HG03139 (cell line): ENCODE data around the gene TOX2.

Experiments used
- ATAC-seq: cut with Tn5 transposase; IDR thresholded peaks from one replicate; pipeline ENCODE4 v1.9.1; 2021; ENCODE audit not compliant: unreplicated experiment

The TOX2 gene

DNA sequence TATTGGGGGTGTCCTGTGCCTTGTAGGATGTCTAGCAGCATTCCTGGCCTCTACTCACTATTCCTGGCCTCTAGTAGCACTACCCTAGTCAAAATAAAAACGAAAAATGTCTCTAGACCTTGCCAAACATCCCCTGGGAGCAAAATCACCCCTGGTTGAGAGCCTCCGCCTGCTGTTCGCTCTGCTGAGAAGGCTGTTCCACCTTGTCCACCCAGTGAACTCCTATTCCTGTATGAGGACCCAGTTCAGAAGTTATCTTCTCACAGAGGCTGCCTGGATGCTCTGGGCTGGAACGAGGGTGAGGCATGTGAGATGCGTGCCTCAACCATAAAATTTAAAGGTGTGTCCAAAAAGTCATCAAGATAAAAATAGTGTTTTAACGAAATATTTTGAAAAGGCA, 101.9 kb downstream of the TOX2 start:
- ATAC-seq: no peak

DNA sequence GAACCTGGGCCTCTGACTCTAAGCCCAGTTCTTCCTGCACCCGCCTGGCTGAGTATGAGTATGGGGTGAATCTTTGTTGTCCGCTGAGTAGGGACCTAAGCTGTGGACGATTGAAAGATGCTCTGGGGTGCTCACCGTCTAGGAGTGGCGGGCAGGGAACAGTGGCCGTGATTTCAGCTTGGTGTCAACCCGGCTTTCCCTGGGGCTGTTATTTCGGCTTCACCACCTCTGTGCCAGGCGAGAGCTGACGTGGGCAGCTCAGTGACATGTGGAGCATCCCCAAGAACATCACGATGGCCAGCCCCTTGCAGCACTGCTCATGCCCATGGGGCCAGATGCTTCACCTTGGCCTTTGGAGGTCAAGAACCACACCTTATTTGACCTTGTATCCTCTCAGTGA, 102.6 kb downstream of the TOX2 start:
- no peak for ATAC-seq

DNA sequence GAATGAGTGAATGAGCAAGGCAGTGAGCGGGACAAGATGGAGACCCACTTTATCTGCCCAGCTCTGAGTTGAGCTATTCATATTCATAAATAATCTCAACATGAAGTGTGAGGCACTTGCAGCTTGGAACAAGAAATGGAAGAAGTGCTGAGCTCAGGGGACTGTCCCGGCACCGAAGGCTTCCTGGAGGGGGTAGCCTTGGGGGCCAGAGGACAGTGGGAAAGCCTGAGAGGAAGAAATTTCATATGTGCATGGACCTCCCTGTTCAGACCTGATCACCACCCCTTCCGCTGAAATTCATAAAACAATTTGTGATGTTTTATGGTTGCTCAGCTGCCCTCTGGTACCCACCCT, 103.2 kb downstream of the TOX2 start:
- no peak for ATAC-seq

DNA sequence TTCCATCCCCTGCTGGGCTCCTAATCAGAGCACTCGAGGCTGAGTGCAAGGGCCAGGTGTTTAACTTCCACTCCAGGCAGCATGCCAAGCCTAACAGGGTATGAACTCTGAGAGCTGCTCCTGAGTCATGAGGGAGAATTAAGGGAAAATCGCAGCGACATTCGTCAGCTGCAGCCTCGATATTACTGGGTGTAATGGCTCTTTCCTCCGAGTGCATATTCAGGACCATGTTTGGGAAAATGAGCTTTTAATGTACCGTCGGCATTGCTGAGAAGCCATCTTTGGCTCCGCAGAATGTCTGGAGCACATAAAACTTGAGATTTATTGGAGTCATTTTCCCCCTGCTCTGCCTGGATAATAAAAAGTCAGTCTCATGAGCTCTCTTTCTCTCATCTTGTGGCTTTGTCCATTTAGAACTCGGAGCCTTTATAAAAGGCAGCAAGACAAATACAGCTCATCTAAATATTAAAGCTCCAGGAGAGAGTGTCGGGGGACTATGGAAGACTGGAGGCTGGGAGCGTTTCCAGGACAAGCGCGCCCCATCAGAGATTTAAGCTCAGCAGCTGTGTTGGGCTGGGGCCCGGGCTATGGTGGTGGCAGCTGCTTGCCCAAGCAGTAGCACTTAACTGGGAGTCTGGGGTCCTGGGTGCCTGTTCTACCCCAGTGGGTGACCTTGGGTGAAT, 103.7 kb downstream of the TOX2 start:
- no peak for ATAC-seq

DNA sequence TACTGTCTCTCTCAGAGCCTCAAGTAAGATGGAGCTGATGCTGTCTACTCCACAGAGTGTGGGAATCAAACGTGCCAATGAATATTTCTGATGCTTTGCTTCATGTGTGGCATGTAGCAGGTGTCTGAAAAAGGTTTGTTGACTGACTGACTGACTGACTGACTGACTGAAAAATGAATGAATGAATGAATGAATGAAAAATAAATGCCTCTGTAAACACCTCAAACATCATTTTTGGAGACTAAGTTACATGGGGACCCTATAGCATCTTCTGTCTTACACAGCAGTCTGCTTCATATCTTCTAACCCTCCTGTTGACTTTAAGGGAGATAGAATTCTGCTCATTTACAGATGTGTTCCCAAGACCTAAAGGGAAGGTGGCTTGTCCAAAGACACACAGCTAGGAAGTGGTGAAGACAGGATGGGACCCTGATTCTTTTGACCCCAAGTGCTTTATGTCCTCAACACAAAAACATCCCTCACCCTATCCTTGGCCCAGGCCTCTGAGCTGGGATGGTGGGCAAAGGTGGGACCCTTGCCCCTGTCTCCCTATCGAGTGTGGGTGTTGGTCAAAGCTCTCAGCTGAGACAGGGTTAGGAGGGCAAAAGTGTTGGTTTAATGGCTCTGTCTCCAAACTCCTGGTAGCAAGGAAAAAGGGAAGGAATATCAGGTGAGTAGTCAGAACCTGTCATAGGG, 104.4 kb downstream of the TOX2 start:
- no peak for ATAC-seq

DNA sequence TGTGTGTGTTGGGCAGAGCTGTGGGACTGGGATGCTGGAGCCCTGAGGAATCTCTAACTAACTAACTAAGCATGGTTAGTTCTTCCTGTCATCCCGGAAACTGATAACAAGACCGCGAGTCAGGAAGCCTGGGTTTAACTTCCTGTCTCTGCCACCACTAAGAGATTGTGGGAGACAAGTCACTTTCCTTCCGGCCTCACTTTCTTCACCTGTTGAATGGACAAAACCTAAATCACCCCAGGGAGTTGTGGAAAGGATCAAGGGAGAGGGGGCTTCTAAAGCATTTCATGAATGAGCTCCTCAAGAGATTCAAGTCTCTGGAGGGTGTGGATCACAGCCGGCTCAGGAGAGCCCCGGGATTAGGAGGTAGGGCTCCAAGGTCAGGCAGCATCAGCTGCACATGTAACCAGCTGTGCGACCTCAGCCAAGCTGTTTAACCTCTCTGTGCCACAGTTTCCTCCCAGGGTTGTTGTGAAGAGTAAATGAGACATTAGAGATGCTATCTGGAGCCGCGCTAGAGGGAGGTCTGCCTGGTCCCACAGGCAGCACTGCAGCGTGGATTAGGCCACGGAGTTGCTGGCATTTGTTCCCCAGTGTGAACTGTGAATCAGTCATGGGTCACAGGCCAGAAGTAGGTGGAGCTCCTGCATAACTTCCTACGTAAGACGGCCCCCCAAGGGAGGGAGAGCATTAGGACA, 105.1 kb downstream of the TOX2 start:
- no peak for ATAC-seq

DNA sequence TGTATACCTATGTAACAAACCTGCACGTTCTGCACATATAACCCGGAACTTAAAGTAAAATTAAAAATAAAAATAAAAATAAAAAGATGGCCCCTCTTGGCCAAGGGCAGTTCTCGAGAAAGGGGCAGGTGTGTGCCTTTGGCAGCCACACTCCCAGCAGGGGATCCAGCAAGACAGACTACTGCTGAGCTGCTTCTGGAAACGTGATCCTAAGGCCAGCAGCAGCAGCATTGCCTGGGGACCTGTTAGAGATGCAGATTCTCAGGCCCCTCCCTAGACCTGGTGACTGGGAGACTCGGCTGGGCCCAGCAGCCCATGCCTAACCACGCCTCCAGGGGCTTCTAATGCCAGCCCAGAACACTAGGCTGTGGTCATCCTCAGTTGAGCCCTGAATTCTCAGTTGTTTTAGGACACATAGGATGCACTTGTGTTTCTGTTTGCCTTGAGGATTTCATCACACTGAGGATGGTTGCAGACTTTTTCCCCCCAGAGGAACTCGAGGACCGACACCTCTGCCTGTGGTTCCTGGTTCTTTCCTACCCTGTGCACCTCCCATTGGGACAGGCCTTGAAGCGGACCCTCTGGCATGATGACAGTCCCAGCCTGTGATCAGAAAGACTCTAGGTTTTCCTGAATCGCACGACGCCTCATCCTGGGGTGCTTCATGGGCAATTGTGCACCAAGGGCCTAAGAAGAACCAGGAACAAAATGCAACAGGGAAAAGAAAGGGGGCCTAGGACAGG, 105.9 kb downstream of the TOX2 start:
- ATAC-seq: no peak

DNA sequence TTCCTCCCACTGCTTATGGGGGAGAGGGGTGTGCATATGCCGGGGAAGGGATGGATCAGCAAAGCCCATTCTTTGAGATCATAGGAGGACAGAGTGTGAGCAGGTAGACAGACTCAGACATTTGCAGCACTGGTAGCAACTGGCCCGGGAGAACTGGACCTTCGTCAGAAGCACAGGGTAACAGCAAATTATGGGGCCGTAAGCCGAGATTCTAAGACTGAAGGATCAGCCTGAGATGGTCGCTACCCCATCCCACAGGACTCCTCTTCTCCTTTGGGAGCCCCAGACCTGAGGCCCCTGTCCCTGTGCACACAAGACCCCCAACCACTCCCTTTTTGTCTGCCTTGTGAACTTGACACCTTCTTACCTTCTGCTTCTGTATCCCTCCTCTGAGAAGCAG, 106.5 kb downstream of the TOX2 start:
- ATAC-seq: no peak

DNA sequence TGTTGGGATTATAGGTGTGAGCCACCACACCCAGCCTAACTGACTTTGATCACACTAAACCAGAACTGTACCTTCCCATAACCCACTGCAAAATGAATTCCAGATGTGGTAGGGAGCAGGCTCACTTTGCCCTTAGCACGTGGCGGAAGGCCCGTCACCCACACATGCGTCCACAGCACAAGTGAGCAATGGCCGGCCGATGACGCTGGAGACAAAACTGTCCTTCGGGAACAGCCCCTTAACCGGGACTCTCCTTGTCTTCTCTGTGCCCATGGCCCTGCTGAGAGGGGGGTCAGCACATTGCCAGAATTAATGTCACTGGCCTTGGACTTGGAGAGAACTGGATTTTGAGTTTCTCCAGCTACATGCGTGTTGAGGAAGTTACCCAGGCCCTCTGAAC, 107.2 kb downstream of the TOX2 start:
- no peak for ATAC-seq

DNA sequence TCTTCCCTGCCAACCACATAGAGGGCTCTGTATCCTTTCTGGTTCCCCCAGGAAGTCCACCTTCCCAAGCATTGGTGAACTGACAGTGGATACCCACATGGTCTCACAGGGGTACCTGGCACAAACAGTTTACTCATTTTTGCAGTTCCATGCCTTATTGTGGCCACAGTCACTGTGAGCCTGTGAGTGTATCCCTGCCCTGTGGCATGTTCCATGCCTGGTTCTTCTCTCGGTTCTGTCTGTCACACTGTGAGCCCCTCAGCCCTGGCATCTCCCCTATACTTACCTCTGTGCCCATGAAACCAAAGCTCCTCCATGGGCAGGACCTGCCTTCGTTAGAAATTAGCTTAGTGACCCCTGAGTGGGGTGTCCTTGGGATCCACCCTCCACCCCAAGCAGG, 107.8 kb downstream of the TOX2 start:
- no peak for ATAC-seq

DNA sequence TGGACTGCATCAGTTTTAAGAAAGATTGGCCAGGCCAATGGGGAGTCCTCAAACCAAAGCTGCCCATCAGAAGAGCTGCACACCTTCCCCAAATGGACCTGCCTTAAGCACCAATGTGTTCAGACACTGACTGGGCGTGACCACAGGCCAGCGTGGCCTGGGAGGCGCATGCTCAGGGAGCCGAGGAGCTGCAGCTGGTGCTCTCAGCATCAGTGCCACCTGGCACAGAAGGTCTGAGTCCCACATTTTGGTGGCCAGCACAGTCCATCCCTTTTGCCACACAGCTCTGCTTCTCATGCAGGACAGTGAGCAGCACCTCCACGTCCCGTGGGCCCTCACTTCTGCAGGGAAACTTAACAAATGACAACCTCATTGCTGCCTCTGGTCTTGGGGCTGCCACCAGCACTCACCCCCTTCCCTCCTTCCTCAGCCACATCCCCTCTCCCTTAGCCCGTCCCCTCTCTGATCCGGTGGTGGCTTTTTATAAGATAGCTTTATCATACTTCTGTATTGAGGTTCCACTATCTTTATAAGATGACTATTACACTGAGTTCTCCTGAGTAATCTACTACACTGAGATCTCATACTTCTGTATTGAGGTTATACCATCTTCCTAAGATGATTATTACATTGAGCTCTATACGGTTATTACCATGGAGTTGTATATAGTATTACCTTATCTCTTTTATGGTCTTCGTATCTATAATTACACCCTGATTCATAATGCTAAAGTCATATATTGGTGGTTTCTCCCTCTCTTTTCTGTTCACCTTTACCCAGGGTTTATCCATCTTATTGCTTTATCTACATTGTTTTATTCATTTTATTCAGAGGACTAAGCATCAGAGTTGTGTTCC, 109.1 kb downstream of the TOX2 start:
- no peak for ATAC-seq

DNA sequence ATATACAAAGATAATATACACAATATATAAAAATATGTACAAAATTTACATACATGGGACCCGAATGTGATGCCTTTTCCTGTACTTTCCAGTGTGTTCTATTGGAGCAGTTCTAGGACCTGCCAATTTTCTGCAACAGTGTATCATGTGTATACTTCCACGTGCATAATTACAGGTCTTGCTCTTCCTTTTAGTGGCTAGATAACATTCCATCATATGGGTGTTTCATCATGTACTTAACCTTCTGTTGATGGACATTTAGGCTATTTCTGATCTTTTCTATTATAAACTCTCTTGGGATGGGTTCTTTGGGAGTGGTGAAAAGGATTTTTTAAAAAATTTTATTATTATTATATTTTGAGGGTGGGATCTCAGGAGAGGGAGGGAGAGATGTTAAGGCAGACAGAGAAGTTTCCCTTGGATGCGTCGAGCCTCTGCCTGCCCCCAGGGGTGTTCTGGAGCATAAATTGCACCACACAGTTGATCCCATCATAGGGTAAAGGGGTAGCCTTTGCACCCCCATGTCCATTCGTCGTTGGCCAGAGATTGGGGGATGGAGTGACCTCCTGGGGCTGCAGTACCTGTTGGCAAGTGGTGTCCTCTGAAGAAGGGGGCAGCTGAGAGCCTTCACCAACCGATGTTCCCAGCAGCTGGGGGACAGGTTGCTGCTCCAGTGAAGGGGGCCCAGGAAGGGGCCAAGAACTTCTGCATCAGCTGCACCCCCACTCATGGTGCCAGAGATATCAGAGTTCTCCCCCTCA, 110.3 kb downstream of the TOX2 start:
- ATAC-seq: no peak

DNA sequence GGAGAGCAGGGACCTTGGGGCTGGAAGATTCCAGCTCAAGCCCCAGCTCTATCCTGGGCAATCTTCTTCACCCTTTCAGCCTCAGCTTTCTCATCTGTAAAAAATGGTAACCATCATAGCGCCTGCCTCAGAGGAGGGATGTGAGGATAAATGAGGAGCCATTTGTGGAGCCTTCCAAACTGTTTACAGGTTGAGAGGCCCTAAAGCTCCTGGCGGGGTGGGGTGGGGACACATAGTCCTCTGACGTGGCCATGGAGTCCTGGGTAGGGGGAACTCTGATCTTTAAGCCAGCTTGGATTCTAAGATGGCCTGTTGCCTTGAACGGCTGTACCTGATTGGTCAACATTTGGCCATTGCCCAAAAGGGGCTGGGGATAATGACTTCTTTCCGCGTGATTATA, 111.1 kb downstream of the TOX2 start:
- ATAC-seq: no peak

DNA sequence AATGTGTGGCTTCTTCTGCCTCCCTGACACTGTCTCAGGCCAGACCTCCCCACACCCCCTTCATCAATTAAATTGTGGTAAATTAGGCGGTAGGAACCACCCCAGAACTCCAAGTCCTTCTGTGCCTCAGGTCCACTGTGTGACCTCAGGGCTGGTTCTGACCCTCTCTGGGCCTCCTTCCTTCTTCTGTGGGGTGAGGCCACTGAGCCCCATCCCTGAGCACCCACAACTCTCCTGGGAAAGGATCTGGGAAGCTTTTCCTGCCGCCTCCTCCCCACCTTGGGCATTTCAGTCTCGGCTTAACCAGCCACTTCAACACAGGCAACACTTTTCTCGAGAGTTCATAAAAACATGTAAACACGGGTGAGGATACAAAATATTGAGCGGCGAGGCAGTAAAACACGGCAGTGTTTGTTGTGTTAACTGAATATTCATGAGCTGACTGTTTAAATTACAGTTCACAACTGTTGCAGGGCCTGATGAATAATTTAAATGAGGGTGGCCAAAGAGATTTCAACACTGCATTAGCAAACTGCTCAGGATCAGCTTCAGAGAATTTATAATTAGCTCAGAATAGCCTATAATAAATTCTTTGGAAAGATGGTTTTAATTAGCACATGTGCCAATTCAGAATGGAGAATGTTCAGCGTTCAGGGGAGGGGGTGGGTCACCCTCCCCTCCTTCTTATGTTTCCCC, 112.1 kb downstream of the TOX2 start:
- ATAC-seq: no peak

DNA sequence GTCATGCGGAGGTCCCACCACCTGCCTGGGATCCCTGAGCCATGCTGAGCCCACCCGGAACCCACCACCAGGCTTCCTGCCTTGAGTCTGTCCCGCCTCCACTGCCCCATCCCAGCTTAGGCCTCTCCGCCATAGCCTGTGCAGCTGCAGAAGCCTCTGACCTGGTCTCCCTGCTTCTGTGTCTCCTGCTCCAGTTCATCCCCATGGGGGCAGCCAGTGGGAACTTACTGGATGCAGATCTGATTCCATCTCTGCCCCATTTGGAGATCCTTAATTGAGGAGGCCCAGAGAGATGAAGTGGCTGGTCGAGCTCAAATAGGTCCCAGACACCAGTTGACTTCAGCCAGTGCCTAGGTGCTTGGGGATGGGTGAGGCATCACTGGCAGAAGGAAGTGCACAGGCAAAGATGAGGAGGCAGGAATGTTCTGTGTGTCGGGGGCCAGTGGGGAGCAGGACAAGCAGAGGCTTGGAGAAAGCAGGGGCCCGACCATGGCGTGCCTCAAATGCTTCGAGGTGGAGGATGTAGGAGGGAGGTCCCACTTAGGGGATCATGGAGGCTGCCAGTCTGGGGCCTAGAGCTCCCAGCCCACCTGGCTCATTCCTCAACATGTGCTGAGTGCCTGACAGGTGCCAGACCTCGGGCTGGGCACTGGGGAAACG, 112.8 kb downstream of the TOX2 start:
- no peak for ATAC-seq

DNA sequence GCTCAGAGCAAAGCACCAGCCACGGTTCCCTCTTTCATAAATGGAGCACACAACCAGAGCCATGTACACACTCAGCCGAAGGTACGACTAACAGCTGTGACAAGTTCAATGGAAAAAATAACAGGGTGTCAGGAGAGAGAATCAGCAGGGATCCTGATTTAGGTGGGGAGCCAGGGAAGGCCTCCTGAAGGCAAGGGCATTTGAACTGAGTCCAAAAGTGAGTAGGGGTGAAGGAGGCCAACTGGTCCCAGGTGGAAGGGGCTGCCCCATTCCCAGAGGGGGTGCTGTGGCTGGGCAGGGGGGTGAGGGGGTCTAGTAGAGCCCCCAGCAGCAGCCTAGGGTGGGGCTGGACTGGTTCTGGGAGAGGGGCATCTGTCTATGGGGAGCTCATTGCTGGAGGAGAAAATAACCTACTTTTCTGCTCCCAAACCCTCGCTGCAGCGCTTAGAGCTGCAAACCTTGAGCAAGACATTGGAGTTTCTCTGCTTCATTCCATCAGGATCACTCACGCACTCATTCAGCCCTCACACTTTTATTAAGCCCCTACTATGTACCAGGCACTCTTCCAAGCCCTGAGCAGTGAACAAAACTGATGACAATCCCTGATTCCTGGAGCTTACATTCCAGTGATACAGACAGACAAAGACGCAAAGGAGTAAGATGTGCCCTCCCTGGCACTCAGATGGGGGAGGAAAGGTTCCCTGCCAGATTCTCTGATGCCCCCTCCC, 113.5 kb downstream of the TOX2 start:
- ATAC-seq: no peak

DNA sequence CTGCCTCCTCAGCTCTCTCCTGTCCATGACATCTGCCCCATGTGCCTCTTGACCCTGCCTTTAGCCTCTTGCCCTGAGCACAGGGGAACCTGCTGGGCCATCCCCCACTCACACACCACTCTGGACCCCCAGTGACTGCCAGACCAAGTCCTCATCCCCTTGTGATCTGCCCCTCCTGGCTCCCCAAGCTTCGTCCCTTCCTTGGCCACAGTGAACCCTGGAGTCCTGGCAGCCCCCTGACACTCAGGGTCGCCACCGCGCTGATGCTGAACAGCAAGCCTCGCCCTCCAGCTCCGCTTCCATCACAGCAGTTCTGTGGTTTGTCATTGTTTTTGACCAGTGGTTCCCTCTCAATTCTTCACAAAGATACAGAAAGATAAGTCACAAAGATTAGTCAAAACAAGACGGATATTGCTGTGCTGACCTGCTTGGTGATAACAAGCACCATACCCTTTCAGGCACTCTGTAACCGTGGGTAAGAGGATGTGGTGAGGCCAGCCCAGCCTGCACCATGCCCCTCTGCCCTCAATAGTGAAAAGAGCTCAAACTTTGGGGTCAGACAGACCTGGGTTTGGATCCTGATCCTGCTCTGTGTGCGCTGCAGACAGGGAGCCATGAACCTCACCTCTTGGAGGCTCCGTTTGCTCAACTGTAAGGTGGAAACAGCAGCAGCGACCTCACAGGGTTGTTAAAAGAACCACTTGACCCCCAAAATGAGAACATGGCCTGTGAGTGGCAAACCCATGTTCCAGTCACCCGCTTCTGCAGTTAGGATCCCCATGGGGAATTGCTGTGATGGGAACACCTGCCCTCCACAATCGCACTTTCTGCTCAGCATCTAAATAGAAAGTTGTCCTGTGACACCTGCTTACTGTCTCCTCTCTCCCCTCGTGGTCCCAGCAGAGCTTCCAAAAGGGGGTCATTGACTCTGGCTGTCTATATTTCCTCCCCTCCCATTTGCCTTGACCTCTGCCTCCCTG, 114.5 kb downstream of the TOX2 start:
- ATAC-seq: no peak
